ENCODE results near the gene ERFL. TPM values are rescaled to one million over a fixed set of nuclear protein-coding genes. Genes with fewer than 3 reads are reported as not detected.
A peak's percentile ranks its signal among the peaks of the same experiment; 100 is the strongest.

Gene ERFL
- total RNA-seq, 6 experiments from 2014 or later, result 0.09 to 0.17 (median 0.12) TPM; not detected in 2

- Mint-ChIP-seq H3K27ac (no peak overlapping the region), H3K4me3 (no peak overlapping the region), H3K36me3 (ENCODE audit: low read depth) (no peaks in the 10 kb centered on the region), H3K4me1 (ENCODE audit: low read depth) (peaks cover 38% of the 10 kb centered on the region), H3K27me3 (ENCODE audit: insufficient read depth) (peaks cover 50% of the 10 kb centered on the region), H3K9me3 (no peaks in the 10 kb centered on the region)
- no peak for DNase-seq
- no peak for TF ChIP-seq CTCF (IDR thresholded peaks at IDR 0.05)
Observed at GRCh38 chr19:41932259-41932719, 4.0 kb upstream of the ERFL start.

GRCh38 chr19:41930926-41931592, 2.8 kb upstream of the ERFL start:
- TF ChIP-seq CTCF (IDR thresholded peaks at IDR 0.05), result peak; percentile 61
- H3K27me3 Mint-ChIP-seq (ENCODE audit: insufficient read depth), result peaks cover 50% of the 10 kb centered on the region
- H3K4me1 Mint-ChIP-seq (ENCODE audit: low read depth), result peaks cover 27% of the 10 kb centered on the region
- no peaks in the 10 kb centered on the region for H3K9me3 Mint-ChIP-seq
- H3K4me3 Mint-ChIP-seq, result no peak overlapping the region
- no peak overlapping the region for H3K27ac Mint-ChIP-seq
- no peak for DNase-seq
- no peaks in the 10 kb centered on the region for H3K36me3 Mint-ChIP-seq (ENCODE audit: low read depth)

- Mint-ChIP-seq H3K27me3 (ENCODE audit: insufficient read depth) (peaks cover 50% of the 10 kb centered on the region), H3K9me3 (no peaks in the 10 kb centered on the region), H3K4me1 (ENCODE audit: low read depth) (peaks cover 20% of the 10 kb centered on the region), H3K36me3 (ENCODE audit: low read depth) (no peaks in the 10 kb centered on the region), H3K27ac (no peak overlapping the region), H3K4me3 (no peak overlapping the region)
- no peak for DNase-seq
- no peak for TF ChIP-seq CTCF (IDR thresholded peaks at IDR 0.05)
Observed at GRCh38 chr19:41930322-41930722, 2.1 kb upstream of the ERFL start.

GRCh38 chr19:41929536-41930071, 1.4 kb upstream of the ERFL start:
- Mint-ChIP-seq H3K27me3 (ENCODE audit: insufficient read depth) (peaks cover 44% of the 10 kb centered on the region), H3K36me3 (ENCODE audit: low read depth) (no peaks in the 10 kb centered on the region), H3K4me1 (ENCODE audit: low read depth) (peaks cover 13% of the 10 kb centered on the region), H3K4me3 (no peak overlapping the region), H3K27ac (no peak overlapping the region), H3K9me3 (no peaks in the 10 kb centered on the region)
- TF ChIP-seq CTCF (IDR thresholded peaks at IDR 0.05), result no peak
- DNase-seq, result no peak

- no peaks in the 10 kb centered on the region for H3K9me3 Mint-ChIP-seq
- H3K4me3 Mint-ChIP-seq, result peak overlapping the region; percentile 63
- H3K27me3 Mint-ChIP-seq (ENCODE audit: insufficient read depth), result peaks cover 42% of the 10 kb centered on the region
- no peak for TF ChIP-seq CTCF (IDR thresholded peaks at IDR 0.05)
- H3K36me3 Mint-ChIP-seq (ENCODE audit: low read depth), result no peaks in the 10 kb centered on the region
- H3K27ac Mint-ChIP-seq, result no peak overlapping the region
- no peak for DNase-seq
- H3K4me1 Mint-ChIP-seq (ENCODE audit: low read depth), result peaks cover 13% of the 10 kb centered on the region
Observed at GRCh38 chr19:41928754-41929535, 696 bp upstream of the ERFL start.

Measured in HFFc6 (cell line).